A673 (cell line): ENCODE measurements around the gene ERGIC1.

Experiments
- EZH2 ChIP-seq: fragments of 200-600 bp; sonication (generic); IDR thresholded peaks from 2 replicates; pipeline ENCODE4 v1.6.1; 2017; ENCODE audit warnings: borderline replicate concordance, low read depth, mild to moderate bottlenecking, mixed read lengths, antibody characterized with exemption, low read length; ENCODE audit not compliant: poor library complexity, severe bottlenecking
- TF ChIP-seq, protein P1 (sequence below): fragments of 300-800, 200-600 bp; sonication (generic); conservative IDR thresholded peaks from 2 replicates; pipeline ENCODE4 v1.5.1; 2017; ENCODE audit warnings: low read depth, mild to moderate bottlenecking, antibody characterized with exemption, low read length, moderate library complexity, mixed read lengths

DNA sequence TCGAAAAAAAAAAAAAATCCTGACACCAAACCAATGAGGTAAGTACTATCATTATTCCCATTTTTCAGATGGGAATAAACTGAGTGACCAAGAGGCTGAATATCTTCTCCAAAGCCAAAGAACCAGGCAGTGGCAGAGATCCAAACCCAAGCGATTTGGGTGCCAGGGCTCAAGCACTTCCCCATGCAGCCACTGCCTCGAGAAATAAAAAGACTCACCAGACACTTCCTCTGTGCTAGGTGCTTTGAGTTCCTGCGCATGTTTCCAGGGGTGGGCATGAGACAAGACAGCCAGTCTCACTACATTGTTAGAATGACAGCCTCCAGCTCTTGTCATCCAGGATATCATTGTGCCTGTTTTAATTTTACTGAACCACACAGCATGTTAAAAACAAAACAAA lies 122.9 kb downstream of the ERGIC1 start:
- TF ChIP-seq, protein P1, sequence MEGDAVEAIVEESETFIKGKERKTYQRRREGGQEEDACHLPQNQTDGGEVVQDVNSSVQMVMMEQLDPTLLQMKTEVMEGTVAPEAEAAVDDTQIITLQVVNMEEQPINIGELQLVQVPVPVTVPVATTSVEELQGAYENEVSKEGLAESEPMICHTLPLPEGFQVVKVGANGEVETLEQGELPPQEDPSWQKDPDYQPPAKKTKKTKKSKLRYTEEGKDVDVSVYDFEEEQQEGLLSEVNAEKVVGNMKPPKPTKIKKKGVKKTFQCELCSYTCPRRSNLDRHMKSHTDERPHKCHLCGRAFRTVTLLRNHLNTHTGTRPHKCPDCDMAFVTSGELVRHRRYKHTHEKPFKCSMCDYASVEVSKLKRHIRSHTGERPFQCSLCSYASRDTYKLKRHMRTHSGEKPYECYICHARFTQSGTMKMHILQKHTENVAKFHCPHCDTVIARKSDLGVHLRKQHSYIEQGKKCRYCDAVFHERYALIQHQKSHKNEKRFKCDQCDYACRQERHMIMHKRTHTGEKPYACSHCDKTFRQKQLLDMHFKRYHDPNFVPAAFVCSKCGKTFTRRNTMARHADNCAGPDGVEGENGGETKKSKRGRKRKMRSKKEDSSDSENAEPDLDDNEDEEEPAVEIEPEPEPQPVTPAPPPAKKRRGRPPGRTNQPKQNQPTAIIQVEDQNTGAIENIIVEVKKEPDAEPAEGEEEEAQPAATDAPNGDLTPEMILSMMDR = no peak
- TF ChIP-seq EZH2 = no peak
